Vagina (tissue), 2 donors: Measurements from ENCODE around the gene CD6.

Source experiments
- POLR2A ChIP-seq, 2 donors: fragments of 450-650 bp; IDR thresholded peaks; one replicate each; pipeline ENCODE4 v1.6.1; 2017; ENCODE audit warnings: antibody characterized with exemption in 2 of 2, mild to moderate bottlenecking in 2 of 2, moderate library complexity in 2 of 2
- TF ChIP-seq, protein P1 (sequence below), 3 experiments: fragments of 450-650 bp in 2 of 3; fragments of 200-600 bp in 1 of 3; sonication (generic) in 1 of 3; IDR thresholded peaks; one replicate each; pipeline ENCODE4 v1.5.1; 2017 to 2019; ENCODE audit warnings: antibody characterized with exemption in 3 of 3, mild to moderate bottlenecking in 2 of 3, moderate library complexity in 2 of 3

DNA sequence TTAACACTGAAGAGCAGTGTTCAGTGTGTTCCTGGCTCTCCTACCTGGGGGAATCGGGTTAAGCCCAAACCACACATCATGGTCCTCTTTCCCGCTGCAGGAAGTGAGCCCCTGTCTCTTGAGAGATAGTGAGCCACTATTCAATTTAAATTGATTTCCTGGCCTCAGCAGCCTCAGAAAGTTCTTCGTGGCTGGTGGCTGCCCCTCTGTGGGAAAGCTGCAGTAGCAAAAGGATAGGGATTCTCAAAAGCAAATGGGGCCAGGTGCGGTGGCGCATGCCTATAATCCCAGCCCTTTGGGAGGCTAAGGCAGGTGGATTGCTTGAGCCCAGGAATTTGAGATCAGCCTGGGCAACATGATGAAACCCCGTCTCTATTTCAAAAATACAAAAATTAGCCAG, 81.7 kb downstream of the CD6 start:
- TF ChIP-seq, protein P1, sequence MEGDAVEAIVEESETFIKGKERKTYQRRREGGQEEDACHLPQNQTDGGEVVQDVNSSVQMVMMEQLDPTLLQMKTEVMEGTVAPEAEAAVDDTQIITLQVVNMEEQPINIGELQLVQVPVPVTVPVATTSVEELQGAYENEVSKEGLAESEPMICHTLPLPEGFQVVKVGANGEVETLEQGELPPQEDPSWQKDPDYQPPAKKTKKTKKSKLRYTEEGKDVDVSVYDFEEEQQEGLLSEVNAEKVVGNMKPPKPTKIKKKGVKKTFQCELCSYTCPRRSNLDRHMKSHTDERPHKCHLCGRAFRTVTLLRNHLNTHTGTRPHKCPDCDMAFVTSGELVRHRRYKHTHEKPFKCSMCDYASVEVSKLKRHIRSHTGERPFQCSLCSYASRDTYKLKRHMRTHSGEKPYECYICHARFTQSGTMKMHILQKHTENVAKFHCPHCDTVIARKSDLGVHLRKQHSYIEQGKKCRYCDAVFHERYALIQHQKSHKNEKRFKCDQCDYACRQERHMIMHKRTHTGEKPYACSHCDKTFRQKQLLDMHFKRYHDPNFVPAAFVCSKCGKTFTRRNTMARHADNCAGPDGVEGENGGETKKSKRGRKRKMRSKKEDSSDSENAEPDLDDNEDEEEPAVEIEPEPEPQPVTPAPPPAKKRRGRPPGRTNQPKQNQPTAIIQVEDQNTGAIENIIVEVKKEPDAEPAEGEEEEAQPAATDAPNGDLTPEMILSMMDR (IDR thresholded peaks at IDR 0.05), result no peak
- no peak for TF ChIP-seq POLR2A (IDR thresholded peaks at IDR 0.05)
